ENCODE results near the gene DACT3.
"Not testable (repeated sequence)": the region's sequence is repeated elsewhere in the genome, so short reads cannot be mapped to it uniquely, and the experiment has no call there.

Gene DACT3

GRCh38 chr19:46631481-46631880 lies 29.5 kb downstream of the DACT3 start:
- no peak for DNase-seq

- no peak for DNase-seq
These were observed 30.3 kb downstream of the DACT3 start for GRCh38 chr19:46630586-46631205.

GRCh38 chr19:46629546-46630025 lies 31.4 kb downstream of the DACT3 start:
- DNase-seq: no peak

GRCh38 chr19:46628970-46629369 lies 32.0 kb downstream of the DACT3 start:
- DNase-seq: not testable (repeated sequence)

- DNase-seq: no peak
These were observed 34.5 kb downstream of the DACT3 start for GRCh38 chr19:46626446-46626845.

- DNase-seq: no peak
These were observed 35.3 kb downstream of the DACT3 start for GRCh38 chr19:46625731-46626130.

- no peak for DNase-seq
These were observed 35.9 kb downstream of the DACT3 start, which contains the start of gene PTGIR for GRCh38 chr19:46624958-46625661. TSS of gene PTGIR (minus strand) at chr19:46625089. CDS start at chr19:46624225, 864 bp downstream.

GRCh38 chr19:46623915-46624502 lies 37.0 kb downstream of the DACT3 start:
- DNase-seq: no peak

GRCh38 chr19:46622118-46622446 lies 38.9 kb downstream of the DACT3 start:
- no peak for DNase-seq

- no peak for DNase-seq
These were observed 39.5 kb downstream of the DACT3 start for GRCh38 chr19:46621191-46622117.

- no peak for DNase-seq
These were observed 40.3 kb downstream of the DACT3 start for GRCh38 chr19:46620716-46621115.

- DNase-seq: no peak
These were observed 40.7 kb downstream of the DACT3 start for GRCh38 chr19:46620267-46620666.

- DNase-seq: no peak
These were observed 42.2 kb downstream of the DACT3 start for GRCh38 chr19:46618670-46619231.

GRCh38 chr19:46617601-46618000 lies 43.4 kb downstream of the DACT3 start:
- no peak for DNase-seq

- no peak for DNase-seq
These were observed 44.2 kb downstream of the DACT3 start for GRCh38 chr19:46616631-46617322.

- DNase-seq: no peak
These were observed 45.0 kb downstream of the DACT3 start for GRCh38 chr19:46615966-46616365.

GRCh38 chr19:46614114-46614722 lies 46.8 kb downstream of the DACT3 start:
- peak; percentile 70 to 76 (median 74) for DNase-seq

GRCh38 chr19:46613525-46613924 lies 47.5 kb downstream of the DACT3 start:
- DNase-seq: no peak

- no peak for DNase-seq
These were observed 49.2 kb downstream of the DACT3 start for GRCh38 chr19:46611776-46612175.

GRCh38 chr19:46610851-46611770 lies 49.9 kb downstream of the DACT3 start:
- DNase-seq: no peak

GRCh38 chr19:46610413-46610775 lies 50.6 kb downstream of the DACT3 start:
- DNase-seq: no peak
